Bladder microvascular endothelial cell (primary cell): ENCODE results near the gene UBAP1. TPM values are rescaled to one million over a fixed set of nuclear protein-coding genes. Genes with fewer than 3 reads are reported as not detected.

Source experiments
- total RNA-seq: library from RNA; depleted of rRNA; stranded (reverse); fragments of >200 nt; gene quantifications from 2 replicates; pipeline ENCODE4 v1.2.3, GENCODE V29; 2014

Gene UBAP1
- total RNA-seq: 15.5 and 22.9 TPM in 2 replicates

GRCh38 chr9:34178436-34179212, at the start of gene UBAP1:
Gene UBAP1, plus strand, starts transcription at chr9:34179043. Its CDS starts 41,872 bp downstream, at chr9:34220915.

Other genes with a start within 250 kb of the UBAP1 start
- gene UBAP2, start 130.2 kb upstream of the UBAP1 start, total RNA-seq: 14.6 and 37.2 TPM in 2 replicates
- gene DCAF12, start 52.3 kb upstream of the UBAP1 start, total RNA-seq: 9.7 and 17.9 TPM in 2 replicates
- gene KIF24, start 150.2 kb downstream of the UBAP1 start, total RNA-seq: 2.2 and 2.3 TPM in 2 replicates
- 19.1 and 50.8 TPM in 2 replicates for gene NUDT2, start 150.5 kb downstream of the UBAP1 start, total RNA-seq
- gene MYORG, start 197.9 kb downstream of the UBAP1 start, total RNA-seq: 3.9 and 6.5 TPM in 2 replicates